Measurements from ENCODE around the gene TMEM156. TPM values are rescaled to one million over a fixed set of nuclear protein-coding genes. Genes with fewer than 3 reads are reported as not detected.
A peak's percentile ranks its signal among the peaks of the same experiment; 100 is the strongest.

Gene TMEM156
- total RNA-seq, 6 experiments from 2014 or later = 0.29 to 2.8 (median 1.2) TPM; not detected in 1

DNA sequence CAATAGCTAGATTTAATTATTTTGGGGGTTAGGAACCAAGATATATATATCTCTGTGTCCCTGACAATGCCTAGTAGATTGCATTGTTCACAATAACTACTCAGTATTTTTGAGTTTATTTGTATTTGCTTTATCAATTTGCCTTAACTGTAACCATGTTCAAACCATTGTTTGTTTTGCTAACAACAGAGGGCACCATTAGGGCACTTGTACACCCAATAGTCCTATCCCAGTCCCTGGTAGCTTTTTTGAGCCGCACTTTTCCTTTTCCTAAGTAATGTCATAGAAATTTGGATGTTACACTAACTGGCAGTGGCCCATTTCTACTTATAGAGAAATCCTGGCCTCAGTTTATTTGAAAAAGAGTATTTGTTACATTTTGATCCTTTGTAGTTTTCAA, 29.2 kb upstream of the TMEM156 start:
- Histone ChIP-seq H3K27me3 (no peaks in the 10 kb centered on the region), H3K4me3 (no peak overlapping the region), H3K9me3 (no peaks in the 10 kb centered on the region), H3K36me3 (no peaks in the 10 kb centered on the region), H3K27ac (no peak overlapping the region), H3K4me1 (peaks cover 0 to 8% (median 0%) of the 10 kb centered on the region in 4 donors)
- WGBS (ENCODE audit: insufficient coverage, low coverage, low lambda C conversion rate, missing lambda C conversion rate) = 13% methylated on average over 1 of the region's 1 CpG
- ATAC-seq (peak; percentile 59 to 83 (median 66)), DNase-seq (no peak)
- intact Hi-C loops (cut with DNase I) = no loop called here
- TF ChIP-seq POLR2A (IDR thresholded peaks at IDR 0.05) = no peak
- TF ChIP-seq, protein P1, sequence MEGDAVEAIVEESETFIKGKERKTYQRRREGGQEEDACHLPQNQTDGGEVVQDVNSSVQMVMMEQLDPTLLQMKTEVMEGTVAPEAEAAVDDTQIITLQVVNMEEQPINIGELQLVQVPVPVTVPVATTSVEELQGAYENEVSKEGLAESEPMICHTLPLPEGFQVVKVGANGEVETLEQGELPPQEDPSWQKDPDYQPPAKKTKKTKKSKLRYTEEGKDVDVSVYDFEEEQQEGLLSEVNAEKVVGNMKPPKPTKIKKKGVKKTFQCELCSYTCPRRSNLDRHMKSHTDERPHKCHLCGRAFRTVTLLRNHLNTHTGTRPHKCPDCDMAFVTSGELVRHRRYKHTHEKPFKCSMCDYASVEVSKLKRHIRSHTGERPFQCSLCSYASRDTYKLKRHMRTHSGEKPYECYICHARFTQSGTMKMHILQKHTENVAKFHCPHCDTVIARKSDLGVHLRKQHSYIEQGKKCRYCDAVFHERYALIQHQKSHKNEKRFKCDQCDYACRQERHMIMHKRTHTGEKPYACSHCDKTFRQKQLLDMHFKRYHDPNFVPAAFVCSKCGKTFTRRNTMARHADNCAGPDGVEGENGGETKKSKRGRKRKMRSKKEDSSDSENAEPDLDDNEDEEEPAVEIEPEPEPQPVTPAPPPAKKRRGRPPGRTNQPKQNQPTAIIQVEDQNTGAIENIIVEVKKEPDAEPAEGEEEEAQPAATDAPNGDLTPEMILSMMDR (IDR thresholded peaks at IDR 0.05) = peak in 2 of 4 donors; percentile 32 to 37

DNA sequence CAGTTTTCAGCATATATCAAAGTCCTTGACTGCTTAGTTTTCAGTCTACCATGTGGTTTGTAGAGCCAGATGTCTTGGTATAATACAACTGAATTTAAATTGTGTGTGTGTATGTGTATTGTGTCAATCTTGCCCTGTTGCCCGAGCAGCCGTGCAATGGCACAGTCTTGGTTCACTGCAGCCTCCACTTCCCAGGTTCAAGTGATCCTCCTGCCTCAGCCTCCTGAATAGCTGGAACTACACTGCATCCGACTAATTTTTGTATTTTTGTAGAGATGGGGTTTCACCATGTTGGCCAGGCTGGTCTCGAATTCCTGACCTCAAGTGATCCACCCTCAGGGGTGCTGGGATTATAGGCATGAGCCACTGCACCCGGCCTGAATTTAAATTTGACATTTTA, 23.8 kb upstream of the TMEM156 start:
- H3K36me3 ChIP-seq = no peaks in the 10 kb centered on the region
- no peak for TF ChIP-seq POLR2A (IDR thresholded peaks at IDR 0.05)
- TF ChIP-seq, protein P1 (IDR thresholded peaks at IDR 0.05) = no peak
- no peak overlapping the region for H3K4me3 ChIP-seq
- H3K9me3 ChIP-seq = no peaks in the 10 kb centered on the region
- ATAC-seq = no peak
- no peaks in the 10 kb centered on the region for H3K27me3 ChIP-seq
- no peak for DNase-seq
- H3K4me1 ChIP-seq = peaks cover 0 to 9% (median 3%) of the 10 kb centered on the region in 4 donors
- no peak overlapping the region for H3K27ac ChIP-seq
- intact Hi-C loops (cut with DNase I) = no loop called here
- WGBS (ENCODE audit: insufficient coverage, low coverage, low lambda C conversion rate, missing lambda C conversion rate) = 87% methylated on average over 5 of the region's 5 CpGs

DNA sequence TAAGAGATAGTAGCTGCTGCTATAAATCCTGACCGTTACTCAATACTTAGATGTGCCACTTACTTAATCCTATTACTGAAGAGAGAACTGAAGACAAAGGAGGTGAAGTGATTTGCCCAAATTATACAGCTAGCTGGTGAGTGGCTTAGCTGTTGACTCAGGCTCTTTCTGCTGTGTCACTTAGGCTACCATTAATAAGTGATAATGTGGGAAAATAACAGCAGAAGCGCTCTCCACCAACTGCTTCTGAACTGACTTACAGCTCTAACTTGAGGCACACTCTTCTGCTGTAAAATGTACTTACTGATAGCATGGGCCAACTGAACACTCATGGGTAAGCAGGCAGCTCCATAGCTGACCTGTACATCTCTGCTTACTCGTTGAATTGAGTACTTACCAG, 22.3 kb upstream of the TMEM156 start:
- Histone ChIP-seq H3K9me3 (no peaks in the 10 kb centered on the region), H3K27ac (no peak overlapping the region), H3K36me3 (no peaks in the 10 kb centered on the region), H3K27me3 (no peaks in the 10 kb centered on the region), H3K4me1 (peaks cover 0 to 13% (median 3%) of the 10 kb centered on the region in 4 donors), H3K4me3 (no peak overlapping the region)
- intact Hi-C loops (cut with DNase I) = no loop called here
- peak in 1 of 4 donors; percentile 25 for ATAC-seq
- 85% methylated on average over 3 of the region's 3 CpGs for WGBS (ENCODE audit: insufficient coverage, low coverage, low lambda C conversion rate, missing lambda C conversion rate)
- no peak for TF ChIP-seq POLR2A (IDR thresholded peaks at IDR 0.05)
- TF ChIP-seq, protein P1 (IDR thresholded peaks at IDR 0.05) = no peak
- no peak for DNase-seq

DNA sequence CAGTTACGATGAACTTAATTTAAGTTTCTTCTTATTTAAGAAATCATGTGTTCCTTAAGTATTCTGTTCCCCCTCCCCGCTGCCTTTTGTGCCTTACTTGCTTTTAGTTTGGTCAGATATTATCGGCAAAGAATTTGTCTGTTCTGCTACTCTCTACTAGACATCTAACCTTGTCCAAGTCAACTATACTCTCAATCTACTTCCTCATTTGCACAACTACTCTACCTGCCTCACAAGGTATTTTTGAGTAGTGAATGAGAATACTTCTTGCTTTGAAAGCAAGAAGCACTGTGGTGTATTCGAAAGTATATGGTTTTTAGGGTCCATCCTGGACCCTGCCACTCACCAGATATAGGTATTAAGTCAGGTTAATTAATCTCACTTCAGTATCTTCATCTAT, 21.8 kb upstream of the TMEM156 start:
- H3K4me1 ChIP-seq = peaks cover 0 to 13% (median 3%) of the 10 kb centered on the region in 4 donors
- H3K4me3 ChIP-seq = no peak overlapping the region
- 96% methylated on average over 4 of the region's 4 CpGs for WGBS (ENCODE audit: insufficient coverage, low coverage, low lambda C conversion rate, missing lambda C conversion rate)
- intact Hi-C loops (cut with DNase I) = no loop called here
- no peaks in the 10 kb centered on the region for H3K36me3 ChIP-seq
- TF ChIP-seq, protein P1 (IDR thresholded peaks at IDR 0.05) = no peak
- TF ChIP-seq POLR2A (IDR thresholded peaks at IDR 0.05) = no peak
- no peak for ATAC-seq
- no peaks in the 10 kb centered on the region for H3K27me3 ChIP-seq
- DNase-seq = no peak
- no peaks in the 10 kb centered on the region for H3K9me3 ChIP-seq
- H3K27ac ChIP-seq = no peak overlapping the region

DNA sequence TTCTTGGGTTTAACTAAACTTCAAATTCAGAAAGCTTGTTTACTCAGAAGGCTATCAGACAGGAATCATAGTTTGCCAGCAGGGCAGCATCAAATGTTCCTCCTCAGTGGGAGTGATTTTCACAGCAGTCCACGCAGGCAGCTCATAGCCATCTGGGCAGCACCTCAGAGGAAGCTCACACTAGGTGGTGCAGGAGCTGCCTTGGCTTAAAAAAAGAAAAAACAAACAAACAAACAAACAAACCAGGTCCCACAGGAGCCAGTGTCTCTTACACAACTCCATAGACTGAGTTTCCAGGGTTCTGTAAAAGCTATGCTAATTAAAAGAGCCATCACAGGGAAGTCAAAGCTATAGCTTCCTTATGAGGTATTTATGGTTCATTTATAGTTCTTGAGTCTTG, 19.3 kb upstream of the TMEM156 start:
- peak; percentile 46 to 87 (median 68) for ATAC-seq
- TF ChIP-seq, protein P1 (IDR thresholded peaks at IDR 0.05) = peak in 1 of 4 donors; percentile 12
- no peak for TF ChIP-seq POLR2A (IDR thresholded peaks at IDR 0.05)
- intact Hi-C loops (cut with DNase I) = no loop called here
- 38% methylated on average over 1 of the region's 1 CpG for WGBS (ENCODE audit: insufficient coverage, low coverage, low lambda C conversion rate, missing lambda C conversion rate)
- H3K4me1 ChIP-seq = peaks cover 0 to 13% (median 6%) of the 10 kb centered on the region in 4 donors
- no peaks in the 10 kb centered on the region for H3K36me3 ChIP-seq
- H3K4me3 ChIP-seq = no peak overlapping the region
- no peak for DNase-seq
- no peaks in the 10 kb centered on the region for H3K9me3 ChIP-seq
- no peaks in the 10 kb centered on the region for H3K27me3 ChIP-seq
- no peak overlapping the region for H3K27ac ChIP-seq

All from right lobe of liver (tissue), 6 donors.